ENCODE results near the gene RNASEL.
A peak's percentile ranks its signal among the peaks of the same experiment; 100 is the strongest.

Gene RNASEL

DNA sequence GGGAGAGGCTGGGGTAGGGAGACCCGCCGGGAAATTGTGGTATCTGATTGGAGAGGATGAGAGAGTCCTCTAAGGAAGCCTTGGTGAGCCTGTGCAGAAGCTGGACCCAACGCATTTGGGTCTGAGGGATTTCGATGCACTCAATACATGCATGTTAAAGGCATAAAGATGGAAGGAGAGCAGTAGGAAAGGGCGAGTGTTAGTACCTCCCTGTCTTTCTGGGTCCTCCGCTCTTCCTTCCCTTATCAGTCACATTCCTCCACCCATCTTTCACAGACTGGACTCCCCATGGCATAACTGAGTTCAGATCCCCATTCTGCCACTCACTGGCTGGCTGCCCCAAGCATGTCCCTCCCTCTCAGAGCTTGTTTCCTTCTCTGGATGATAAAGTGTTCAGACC, 7.9 kb upstream of the RNASEL start:
- Histone ChIP-seq H3K4me1 (ENCODE audit: control insufficient read depth, insufficient read depth, low read length) (peaks cover 9% of the 10 kb centered on the region), H3K9me3 (ENCODE audit: control insufficient read depth, insufficient read depth, low read depth, low read length) (no peaks in the 10 kb centered on the region), H3K27me3 (ENCODE audit: control insufficient read depth, insufficient read depth, low read length) (no peaks in the 10 kb centered on the region), H3K27ac (ENCODE audit: low read depth, low read length) (no peak overlapping the region), H3K4me3 (ENCODE audit: low read depth, low read length) (no peak overlapping the region), H3K36me3 (ENCODE audit: control insufficient read depth, insufficient read depth, low read length) (peaks cover 15% of the 10 kb centered on the region), H3K9ac (ENCODE audit: low read length) (no peak overlapping the region)

DNA sequence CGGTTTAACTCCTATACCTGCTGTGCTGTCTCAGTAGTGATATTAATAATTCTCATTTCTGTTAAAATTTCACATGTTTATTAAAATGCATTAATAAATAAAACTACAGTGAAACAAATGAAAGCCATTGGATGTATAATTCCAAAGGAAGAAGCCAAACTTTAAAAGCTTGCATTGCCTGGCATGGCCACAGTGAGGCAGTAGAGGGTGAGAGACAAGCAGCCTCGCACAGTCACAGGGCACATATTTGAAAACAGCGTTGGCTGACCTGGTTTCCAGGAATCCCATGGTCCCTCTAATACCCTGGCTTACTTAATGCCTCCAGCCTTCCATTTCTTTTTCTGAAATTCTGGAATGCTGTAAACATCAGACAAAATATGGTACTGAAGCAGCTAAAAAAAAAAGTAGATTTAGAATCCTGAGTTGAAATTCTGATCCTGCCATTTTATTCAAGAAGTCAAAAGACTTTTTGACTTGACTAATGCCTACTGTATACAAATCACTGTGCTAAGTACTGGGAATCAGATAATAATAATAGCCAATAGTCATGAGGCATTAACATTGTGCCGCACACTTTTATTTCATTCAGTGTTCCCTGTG, 6.7 kb upstream of the RNASEL start:
- Histone ChIP-seq H3K27ac (ENCODE audit: low read depth, low read length) (no peak overlapping the region), H3K4me1 (ENCODE audit: control insufficient read depth, insufficient read depth, low read length) (peaks cover 4% of the 10 kb centered on the region; the same call in 1 of the 2 replicates), H3K36me3 (ENCODE audit: control insufficient read depth, insufficient read depth, low read length) (peaks cover 10% of the 10 kb centered on the region), H3K9ac (ENCODE audit: low read length) (no peak overlapping the region), H3K9me3 (ENCODE audit: control insufficient read depth, insufficient read depth, low read depth, low read length) (no peaks in the 10 kb centered on the region), H3K4me3 (ENCODE audit: low read depth, low read length) (no peak overlapping the region), H3K27me3 (ENCODE audit: control insufficient read depth, insufficient read depth, low read length) (no peaks in the 10 kb centered on the region)

DNA sequence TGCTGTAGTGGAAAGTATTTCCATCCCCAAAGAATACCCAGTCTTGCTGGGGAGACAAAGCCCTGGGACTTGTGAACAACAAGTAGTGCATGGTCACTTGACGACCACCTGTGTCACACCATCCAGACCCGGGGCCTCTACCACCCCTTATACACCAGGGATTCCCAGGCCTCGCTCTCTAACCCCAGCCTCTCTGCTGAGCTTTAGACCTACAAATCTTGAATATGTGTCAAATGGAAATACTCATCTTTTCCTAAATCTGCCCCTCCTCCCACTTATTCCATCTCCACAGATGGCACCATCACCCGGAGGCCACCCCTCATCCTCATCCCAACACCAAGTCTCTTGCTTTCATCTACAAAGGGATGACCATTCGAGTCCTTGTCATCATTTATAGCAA, 875 bp upstream of the RNASEL start:
- Histone ChIP-seq H3K27me3 (ENCODE audit: control insufficient read depth, insufficient read depth, low read length) (no peaks in the 10 kb centered on the region), H3K4me3 (ENCODE audit: low read depth, low read length) (no peak overlapping the region), H3K9ac (ENCODE audit: low read length) (no peak overlapping the region), H3K27ac (ENCODE audit: low read depth, low read length) (no peak overlapping the region), H3K9me3 (ENCODE audit: control insufficient read depth, insufficient read depth, low read depth, low read length) (peaks cover 8% of the 10 kb centered on the region; the same call in 1 of the 2 replicates), H3K4me1 (ENCODE audit: control insufficient read depth, insufficient read depth, low read length) (peaks cover 13% of the 10 kb centered on the region), H3K36me3 (ENCODE audit: control insufficient read depth, insufficient read depth, low read length) (no peaks in the 10 kb centered on the region)

DNA sequence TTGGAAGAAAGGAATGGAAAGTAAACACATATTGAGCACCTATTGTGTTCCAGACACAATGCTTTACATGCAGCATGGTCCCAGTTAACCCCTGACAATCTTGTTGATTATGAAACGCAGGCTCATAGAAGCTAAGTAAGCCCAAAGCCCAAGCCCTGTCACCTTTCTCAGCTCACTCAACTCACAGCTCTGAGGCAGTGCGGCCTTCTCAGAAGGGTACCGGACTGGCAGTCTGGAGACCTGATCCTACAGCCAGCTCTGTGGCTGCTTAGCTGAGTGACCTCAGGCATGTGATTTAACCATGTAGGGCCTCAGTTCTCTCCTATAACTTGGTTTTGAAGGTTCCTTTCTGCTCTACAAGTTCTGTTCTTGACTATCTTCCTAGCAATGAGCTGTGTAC, 464 bp upstream of the RNASEL start:
- no peak overlapping the region for H3K27ac ChIP-seq (ENCODE audit: low read depth, low read length)
- no peak overlapping the region for H3K9ac ChIP-seq (ENCODE audit: low read length)
- H3K9me3 ChIP-seq (ENCODE audit: control insufficient read depth, insufficient read depth, low read depth, low read length): peaks cover 8% of the 10 kb centered on the region; the same call in 1 of the 2 replicates
- no peaks in the 10 kb centered on the region for H3K27me3 ChIP-seq (ENCODE audit: control insufficient read depth, insufficient read depth, low read length)
- no peaks in the 10 kb centered on the region for H3K36me3 ChIP-seq (ENCODE audit: control insufficient read depth, insufficient read depth, low read length)
- peak overlapping the region; percentile 58 for H3K4me3 ChIP-seq (ENCODE audit: low read depth, low read length)
- peaks cover 13% of the 10 kb centered on the region for H3K4me1 ChIP-seq (ENCODE audit: control insufficient read depth, insufficient read depth, low read length)

DNA sequence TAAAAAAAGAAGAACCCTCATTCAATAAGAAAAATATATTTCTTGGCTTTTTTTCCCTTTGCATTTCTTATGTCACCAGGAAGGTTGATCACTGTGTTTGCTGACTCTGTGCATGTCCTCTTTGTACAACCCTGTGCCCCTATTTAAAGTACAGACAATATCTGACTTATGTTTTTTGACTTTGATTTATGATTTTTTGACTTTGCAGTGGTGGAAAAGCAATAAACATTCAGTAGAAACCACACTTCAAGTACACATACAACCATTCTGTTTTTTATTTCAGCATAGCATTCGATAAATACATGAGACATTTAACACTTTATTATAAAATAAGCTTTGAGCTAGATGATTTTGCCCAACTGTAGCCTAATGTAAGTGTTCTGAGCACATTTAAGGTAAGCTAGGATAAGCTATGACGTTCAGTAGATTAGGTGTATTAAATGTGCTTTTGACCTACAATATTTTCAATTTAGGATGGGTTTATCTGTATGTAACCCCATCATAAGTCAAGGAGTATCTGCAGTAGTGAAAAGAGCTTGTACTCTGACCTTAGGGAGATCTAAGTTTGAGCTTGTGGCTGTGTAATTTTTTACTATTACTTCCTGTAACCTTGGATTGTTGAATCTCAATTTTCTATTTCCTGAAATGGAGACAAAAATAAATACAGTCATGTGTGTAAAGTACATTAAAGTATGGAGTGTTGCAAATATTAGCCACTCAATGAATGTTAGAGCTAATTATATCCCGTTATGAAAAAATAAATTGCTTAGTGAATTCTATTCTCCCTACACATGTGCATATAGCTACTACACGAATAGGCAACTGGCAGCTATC, 1.2 kb downstream of the RNASEL start:
- no peaks in the 10 kb centered on the region for H3K27me3 ChIP-seq (ENCODE audit: control insufficient read depth, insufficient read depth, low read length)
- H3K4me1 ChIP-seq (ENCODE audit: control insufficient read depth, insufficient read depth, low read length): peaks cover 13% of the 10 kb centered on the region
- no peak overlapping the region for H3K27ac ChIP-seq (ENCODE audit: low read depth, low read length)
- peak overlapping the region; percentile 58; the same call in 1 of the 2 replicates for H3K4me3 ChIP-seq (ENCODE audit: low read depth, low read length)
- H3K36me3 ChIP-seq (ENCODE audit: control insufficient read depth, insufficient read depth, low read length): no peaks in the 10 kb centered on the region
- peaks cover 8% of the 10 kb centered on the region; the same call in 1 of the 2 replicates for H3K9me3 ChIP-seq (ENCODE audit: control insufficient read depth, insufficient read depth, low read depth, low read length)
- no peak overlapping the region for H3K9ac ChIP-seq (ENCODE audit: low read length)

DNA sequence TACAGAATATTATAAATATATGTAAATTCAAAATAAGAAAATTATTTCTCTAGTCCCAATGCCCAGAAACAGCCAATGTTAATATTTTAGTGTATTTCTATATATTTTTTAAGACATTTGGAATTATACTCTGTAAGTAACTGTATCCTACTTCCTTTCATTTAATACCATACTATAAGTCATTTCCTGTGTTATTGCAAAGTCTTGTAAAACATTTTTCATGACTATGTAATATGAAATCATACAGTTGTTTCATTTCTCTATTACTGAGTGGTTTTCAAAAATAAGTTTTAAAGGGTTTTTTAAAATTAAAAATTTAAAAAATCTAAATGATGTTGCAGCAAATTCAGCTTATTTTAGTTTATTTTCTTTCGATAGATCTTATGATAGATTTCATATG, 2.0 kb downstream of the RNASEL start:
- Histone ChIP-seq H3K4me3 (ENCODE audit: low read depth, low read length) (no peak overlapping the region), H3K27me3 (ENCODE audit: control insufficient read depth, insufficient read depth, low read length) (no peaks in the 10 kb centered on the region), H3K36me3 (ENCODE audit: control insufficient read depth, insufficient read depth, low read length) (no peaks in the 10 kb centered on the region), H3K27ac (ENCODE audit: low read depth, low read length) (no peak overlapping the region), H3K9ac (ENCODE audit: low read length) (no peak overlapping the region), H3K4me1 (ENCODE audit: control insufficient read depth, insufficient read depth, low read length) (peaks cover 13% of the 10 kb centered on the region), H3K9me3 (ENCODE audit: control insufficient read depth, insufficient read depth, low read depth, low read length) (peaks cover 8% of the 10 kb centered on the region; the same call in 1 of the 2 replicates)

DNA sequence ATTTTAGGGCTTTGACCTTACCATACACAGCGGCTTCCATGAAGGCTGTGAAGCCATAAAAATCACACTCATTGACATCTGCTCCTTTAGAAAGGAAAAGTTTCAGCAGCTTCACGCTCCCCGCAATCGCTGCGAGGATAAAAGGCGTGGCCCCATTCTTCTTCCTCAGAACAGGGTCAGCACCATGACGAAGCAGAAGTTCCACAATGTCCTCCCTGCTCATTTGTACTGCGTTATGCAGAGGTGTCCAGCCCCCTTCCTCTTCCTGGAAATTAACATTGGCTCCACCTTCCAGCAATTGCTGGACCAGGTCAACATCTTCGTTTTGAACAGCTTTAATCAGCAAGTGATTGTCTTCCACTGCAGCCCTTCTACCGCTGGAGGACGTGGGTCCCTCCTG, 2.7 kb downstream of the RNASEL start:
- Histone ChIP-seq H3K27ac (ENCODE audit: low read depth, low read length) (no peak overlapping the region), H3K4me3 (ENCODE audit: low read depth, low read length) (no peak overlapping the region), H3K4me1 (ENCODE audit: control insufficient read depth, insufficient read depth, low read length) (peaks cover 13% of the 10 kb centered on the region), H3K9me3 (ENCODE audit: control insufficient read depth, insufficient read depth, low read depth, low read length) (peaks cover 8% of the 10 kb centered on the region; the same call in 1 of the 2 replicates), H3K27me3 (ENCODE audit: control insufficient read depth, insufficient read depth, low read length) (no peaks in the 10 kb centered on the region), H3K36me3 (ENCODE audit: control insufficient read depth, insufficient read depth, low read length) (no peaks in the 10 kb centered on the region), H3K9ac (ENCODE audit: low read length) (no peak overlapping the region)

DNA sequence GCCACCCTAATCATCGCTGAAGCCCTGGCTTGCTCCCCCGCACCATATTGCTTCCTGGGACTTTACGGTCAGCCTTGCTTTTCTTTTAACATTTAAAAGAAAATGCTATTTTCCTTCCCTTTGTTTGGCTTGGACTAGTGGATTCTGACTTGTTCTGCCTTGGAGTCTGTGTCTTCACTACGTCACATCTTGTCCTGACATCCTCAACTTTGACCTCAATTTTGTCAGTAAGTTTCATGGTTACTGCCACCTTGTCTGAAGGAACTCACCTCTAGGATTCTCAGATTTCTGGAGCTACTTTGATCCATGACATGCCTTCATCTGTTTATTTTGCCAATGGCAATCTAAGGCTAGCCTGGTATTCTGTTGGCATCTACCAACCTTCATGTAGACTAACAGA, 4.3 kb downstream of the RNASEL start:
- peaks cover 8% of the 10 kb centered on the region; the same call in 1 of the 2 replicates for H3K9me3 ChIP-seq (ENCODE audit: control insufficient read depth, insufficient read depth, low read depth, low read length)
- H3K9ac ChIP-seq (ENCODE audit: low read length): no peak overlapping the region
- no peak overlapping the region for H3K4me3 ChIP-seq (ENCODE audit: low read depth, low read length)
- peaks cover 13% of the 10 kb centered on the region for H3K4me1 ChIP-seq (ENCODE audit: control insufficient read depth, insufficient read depth, low read length)
- no peak overlapping the region for H3K27ac ChIP-seq (ENCODE audit: low read depth, low read length)
- no peaks in the 10 kb centered on the region for H3K36me3 ChIP-seq (ENCODE audit: control insufficient read depth, insufficient read depth, low read length)
- H3K27me3 ChIP-seq (ENCODE audit: control insufficient read depth, insufficient read depth, low read length): no peaks in the 10 kb centered on the region

DNA sequence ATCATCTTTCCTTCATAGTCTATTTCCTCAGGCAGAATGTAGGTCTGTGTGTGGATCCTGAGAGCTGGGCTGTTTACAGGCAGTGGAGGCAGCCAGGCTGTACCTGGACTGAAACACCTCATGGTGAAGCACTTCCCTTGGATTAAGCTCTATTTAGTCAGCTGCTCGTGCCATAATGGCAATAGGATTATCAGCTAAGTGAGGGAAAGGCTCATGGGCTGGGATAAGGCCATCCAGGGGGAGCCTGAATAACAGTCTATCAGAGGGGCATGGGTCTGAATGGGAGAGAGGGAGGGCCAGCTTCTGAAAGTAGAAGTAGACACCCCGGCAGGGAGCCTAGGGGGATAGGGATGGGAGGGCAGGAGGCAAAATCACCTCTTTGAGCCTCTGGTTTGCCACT, 8.3 kb downstream of the RNASEL start:
- no peaks in the 10 kb centered on the region for H3K9me3 ChIP-seq (ENCODE audit: control insufficient read depth, insufficient read depth, low read depth, low read length)
- no peak overlapping the region for H3K4me3 ChIP-seq (ENCODE audit: low read depth, low read length)
- no peaks in the 10 kb centered on the region for H3K4me1 ChIP-seq (ENCODE audit: control insufficient read depth, insufficient read depth, low read length)

DNA sequence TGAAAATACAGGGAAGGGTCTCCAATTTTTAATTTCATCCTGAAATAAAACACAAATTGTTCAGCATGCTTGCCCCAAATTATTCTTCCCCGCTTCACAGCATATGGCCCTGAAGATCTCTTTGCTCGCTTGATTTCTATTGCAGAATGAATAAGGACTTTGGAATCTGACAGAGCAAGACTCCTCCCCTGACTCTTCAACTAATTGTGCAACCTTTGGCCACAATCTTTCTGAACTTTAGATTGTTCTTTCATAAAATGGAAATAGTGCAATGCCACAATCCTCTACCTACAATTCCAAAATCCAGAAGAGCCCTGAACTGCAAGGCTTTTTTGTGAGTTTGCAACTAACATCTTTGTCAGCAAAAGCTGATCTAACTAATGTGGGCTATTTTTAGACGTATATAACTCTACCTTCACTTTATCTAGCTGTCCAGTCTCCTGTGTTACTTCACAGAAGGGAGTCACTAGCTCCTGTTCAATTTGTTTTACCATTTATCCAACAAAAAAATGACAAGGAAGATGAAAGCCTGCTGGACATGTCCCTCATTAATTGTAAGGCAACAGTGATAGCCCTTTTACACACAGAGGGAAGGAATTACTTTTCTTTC, 13.4 kb downstream of the RNASEL start:
- Histone ChIP-seq H3K4me3 (ENCODE audit: low read depth, low read length) (no peak overlapping the region), H3K9ac (ENCODE audit: low read length) (no peak overlapping the region), H3K4me1 (ENCODE audit: control insufficient read depth, insufficient read depth, low read length) (no peaks in the 10 kb centered on the region), H3K27ac (ENCODE audit: low read depth, low read length) (no peak overlapping the region), H3K36me3 (ENCODE audit: control insufficient read depth, insufficient read depth, low read length) (no peaks in the 10 kb centered on the region), H3K27me3 (ENCODE audit: control insufficient read depth, insufficient read depth, low read length) (no peaks in the 10 kb centered on the region), H3K9me3 (ENCODE audit: control insufficient read depth, insufficient read depth, low read depth, low read length) (peaks cover 5% of the 10 kb centered on the region; the same call in 1 of the 2 replicates)

More for the DNA sequence above, 8.3 kb downstream of the RNASEL start:
- no peaks in the 10 kb centered on the region for H3K27me3 ChIP-seq (ENCODE audit: control insufficient read depth, insufficient read depth, low read length)
- H3K36me3 ChIP-seq (ENCODE audit: control insufficient read depth, insufficient read depth, low read length): no peaks in the 10 kb centered on the region
- H3K27ac ChIP-seq (ENCODE audit: low read depth, low read length): no peak overlapping the region
- H3K9ac ChIP-seq (ENCODE audit: low read length): no peak overlapping the region

DNA sequence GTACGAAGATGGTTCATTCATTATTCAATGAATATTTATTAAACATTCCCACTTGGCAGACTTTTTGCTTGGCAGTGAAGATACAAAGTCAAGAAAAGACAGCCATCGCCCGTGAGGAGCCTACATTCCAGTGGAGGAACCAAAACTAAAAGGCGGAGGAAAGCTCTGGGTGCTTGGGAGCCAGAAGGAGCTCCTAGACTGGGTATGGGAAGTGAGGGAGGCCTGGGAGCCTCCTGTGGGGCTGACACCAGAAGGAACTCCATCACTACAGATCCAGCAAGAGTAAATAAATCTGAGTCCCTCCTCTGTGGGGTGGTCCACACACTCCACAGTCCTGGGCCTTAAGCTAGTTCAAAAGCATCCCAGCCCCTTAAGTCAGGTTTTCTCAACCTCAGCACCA, 14.9 kb downstream of the RNASEL start:
- H3K4me1 ChIP-seq (ENCODE audit: control insufficient read depth, insufficient read depth, low read length): no peaks in the 10 kb centered on the region
- H3K27me3 ChIP-seq (ENCODE audit: control insufficient read depth, insufficient read depth, low read length): no peaks in the 10 kb centered on the region
- H3K9ac ChIP-seq (ENCODE audit: low read length): no peak overlapping the region

More for the DNA sequence above, 14.9 kb downstream of the RNASEL start:
- Histone ChIP-seq H3K9me3 (ENCODE audit: control insufficient read depth, insufficient read depth, low read depth, low read length) (peaks cover 5% of the 10 kb centered on the region; the same call in 1 of the 2 replicates), H3K36me3 (ENCODE audit: control insufficient read depth, insufficient read depth, low read length) (no peaks in the 10 kb centered on the region), H3K27ac (ENCODE audit: low read depth, low read length) (no peak overlapping the region), H3K4me3 (ENCODE audit: low read depth, low read length) (no peak overlapping the region)

Measured in HUES6 (cell line).